K562 (cell line): ENCODE measurements around the gene TFDP3. TPM values are rescaled to one million over a fixed set of nuclear protein-coding genes. Genes with fewer than 3 reads are reported as not detected.

ENCODE experiments used
- FUS ChIP-seq: fragments of 200-400 bp; formaldehyde crosslinking; optimal IDR thresholded peaks from 2 replicates; pipeline ENCODE3; 2017; ENCODE audit warnings: low read depth, low read length
- POLR3G ChIP-seq: IDR thresholded peaks from 2 replicates; pipeline ENCODE4 v1.6.1; 2011; ENCODE audit not compliant: insufficient read length, insufficient replicate concordance; ENCODE audit errors: extremely low read depth
- TEAD1 ChIP-seq, 2 experiments: fragments of 450-650 bp in 1 of 2; sonication (generic) in 1 of 2; formaldehyde crosslinking; IDR thresholded peaks; 2 replicates each; pipeline versions ENCODE4 v1.4.0 to v1.8.0; 2020 to 2022; ENCODE audit warnings: mild to moderate bottlenecking in 2 of 2, missing genetic modification reagents in 1 of 2
- ZZZ3 ChIP-seq: fragments of 450-650 bp; IDR thresholded peaks from 2 replicates; pipeline ENCODE4 v1.6.1; 2016; ENCODE audit warnings: antibody characterized with exemption, mild to moderate bottlenecking, moderate library complexity
- polyA plus RNA-seq, 8 experiments: library from polyadenylated mRNA; depleted of rRNA in 4 of 8; stranded (reverse) in 5 of 8; unstranded in 3 of 8; fragments of >200 nt; fragmentation: Nextera tagmentation in 2 of 8; fragmentation: Illumina TruSeq in 1 of 8; extraction: Ambion mirVana in 2 of 8; extraction: Trizol in 1 of 8; gene quantifications; 2 replicates each; pipeline versions ENCODE4 v1.2.1 to v1.2.3, GENCODE V29; 2011 to 2014; ENCODE audit warnings: inconsistent platforms in 1 of 8, missing spikeins in 1 of 8
- total RNA-seq, 7 experiments: library from RNA; depleted of rRNA in 6 of 7; stranded (reverse); fragments of >200 nt in 6 of 7; fragmentation: Illumina TruSeq in 2 of 7; extraction: Trizol in 2 of 7; gene quantifications; 2 replicates each; pipeline versions ENCODE4 v1.2.1 to v1.2.3, GENCODE V29; 2011 to 2021; ENCODE audit warnings: low replicate concordance in 1 of 7
- TF ChIP-seq, protein P1 (sequence below): fragments of 450-650 bp; IDR thresholded peaks from 2 replicates; pipeline ENCODE4 v1.6.1; 2016; ENCODE audit warnings: mild to moderate bottlenecking, moderate library complexity
- TF ChIP-seq, protein P2 (sequence below): fragments of 450-650 bp; IDR thresholded peaks from 2 replicates; pipeline ENCODE4 v1.6.1; 2016

The TFDP3 gene
- total and polyA plus RNA-seq, 9 of the 15 experiments (the other 6 are each of a cell fraction or from before 2014, with no cell fraction given) = 0.09 to 0.25 (median 0.12) TPM; not detected in 5

DNA sequence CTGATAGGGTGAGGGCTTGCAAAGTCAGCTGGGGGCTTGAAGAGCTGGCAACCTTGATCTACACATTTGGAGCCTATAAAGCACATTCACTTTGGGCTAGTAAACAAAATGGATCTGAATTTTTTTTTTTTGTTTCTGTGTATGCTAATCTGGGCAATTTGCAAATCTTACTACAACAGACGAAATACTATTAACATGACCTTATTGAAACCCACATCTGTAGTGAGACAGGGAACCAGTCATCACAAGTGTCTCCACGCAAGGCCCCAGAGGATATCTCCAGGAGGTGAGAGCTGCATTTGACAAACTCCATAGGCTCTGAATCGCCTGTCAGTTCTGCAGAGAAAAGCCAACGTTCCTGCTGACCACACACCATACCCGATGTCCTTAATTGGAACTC is 33.0 kb upstream of the TFDP3 start (continued):
- TF ChIP-seq, protein P1, sequence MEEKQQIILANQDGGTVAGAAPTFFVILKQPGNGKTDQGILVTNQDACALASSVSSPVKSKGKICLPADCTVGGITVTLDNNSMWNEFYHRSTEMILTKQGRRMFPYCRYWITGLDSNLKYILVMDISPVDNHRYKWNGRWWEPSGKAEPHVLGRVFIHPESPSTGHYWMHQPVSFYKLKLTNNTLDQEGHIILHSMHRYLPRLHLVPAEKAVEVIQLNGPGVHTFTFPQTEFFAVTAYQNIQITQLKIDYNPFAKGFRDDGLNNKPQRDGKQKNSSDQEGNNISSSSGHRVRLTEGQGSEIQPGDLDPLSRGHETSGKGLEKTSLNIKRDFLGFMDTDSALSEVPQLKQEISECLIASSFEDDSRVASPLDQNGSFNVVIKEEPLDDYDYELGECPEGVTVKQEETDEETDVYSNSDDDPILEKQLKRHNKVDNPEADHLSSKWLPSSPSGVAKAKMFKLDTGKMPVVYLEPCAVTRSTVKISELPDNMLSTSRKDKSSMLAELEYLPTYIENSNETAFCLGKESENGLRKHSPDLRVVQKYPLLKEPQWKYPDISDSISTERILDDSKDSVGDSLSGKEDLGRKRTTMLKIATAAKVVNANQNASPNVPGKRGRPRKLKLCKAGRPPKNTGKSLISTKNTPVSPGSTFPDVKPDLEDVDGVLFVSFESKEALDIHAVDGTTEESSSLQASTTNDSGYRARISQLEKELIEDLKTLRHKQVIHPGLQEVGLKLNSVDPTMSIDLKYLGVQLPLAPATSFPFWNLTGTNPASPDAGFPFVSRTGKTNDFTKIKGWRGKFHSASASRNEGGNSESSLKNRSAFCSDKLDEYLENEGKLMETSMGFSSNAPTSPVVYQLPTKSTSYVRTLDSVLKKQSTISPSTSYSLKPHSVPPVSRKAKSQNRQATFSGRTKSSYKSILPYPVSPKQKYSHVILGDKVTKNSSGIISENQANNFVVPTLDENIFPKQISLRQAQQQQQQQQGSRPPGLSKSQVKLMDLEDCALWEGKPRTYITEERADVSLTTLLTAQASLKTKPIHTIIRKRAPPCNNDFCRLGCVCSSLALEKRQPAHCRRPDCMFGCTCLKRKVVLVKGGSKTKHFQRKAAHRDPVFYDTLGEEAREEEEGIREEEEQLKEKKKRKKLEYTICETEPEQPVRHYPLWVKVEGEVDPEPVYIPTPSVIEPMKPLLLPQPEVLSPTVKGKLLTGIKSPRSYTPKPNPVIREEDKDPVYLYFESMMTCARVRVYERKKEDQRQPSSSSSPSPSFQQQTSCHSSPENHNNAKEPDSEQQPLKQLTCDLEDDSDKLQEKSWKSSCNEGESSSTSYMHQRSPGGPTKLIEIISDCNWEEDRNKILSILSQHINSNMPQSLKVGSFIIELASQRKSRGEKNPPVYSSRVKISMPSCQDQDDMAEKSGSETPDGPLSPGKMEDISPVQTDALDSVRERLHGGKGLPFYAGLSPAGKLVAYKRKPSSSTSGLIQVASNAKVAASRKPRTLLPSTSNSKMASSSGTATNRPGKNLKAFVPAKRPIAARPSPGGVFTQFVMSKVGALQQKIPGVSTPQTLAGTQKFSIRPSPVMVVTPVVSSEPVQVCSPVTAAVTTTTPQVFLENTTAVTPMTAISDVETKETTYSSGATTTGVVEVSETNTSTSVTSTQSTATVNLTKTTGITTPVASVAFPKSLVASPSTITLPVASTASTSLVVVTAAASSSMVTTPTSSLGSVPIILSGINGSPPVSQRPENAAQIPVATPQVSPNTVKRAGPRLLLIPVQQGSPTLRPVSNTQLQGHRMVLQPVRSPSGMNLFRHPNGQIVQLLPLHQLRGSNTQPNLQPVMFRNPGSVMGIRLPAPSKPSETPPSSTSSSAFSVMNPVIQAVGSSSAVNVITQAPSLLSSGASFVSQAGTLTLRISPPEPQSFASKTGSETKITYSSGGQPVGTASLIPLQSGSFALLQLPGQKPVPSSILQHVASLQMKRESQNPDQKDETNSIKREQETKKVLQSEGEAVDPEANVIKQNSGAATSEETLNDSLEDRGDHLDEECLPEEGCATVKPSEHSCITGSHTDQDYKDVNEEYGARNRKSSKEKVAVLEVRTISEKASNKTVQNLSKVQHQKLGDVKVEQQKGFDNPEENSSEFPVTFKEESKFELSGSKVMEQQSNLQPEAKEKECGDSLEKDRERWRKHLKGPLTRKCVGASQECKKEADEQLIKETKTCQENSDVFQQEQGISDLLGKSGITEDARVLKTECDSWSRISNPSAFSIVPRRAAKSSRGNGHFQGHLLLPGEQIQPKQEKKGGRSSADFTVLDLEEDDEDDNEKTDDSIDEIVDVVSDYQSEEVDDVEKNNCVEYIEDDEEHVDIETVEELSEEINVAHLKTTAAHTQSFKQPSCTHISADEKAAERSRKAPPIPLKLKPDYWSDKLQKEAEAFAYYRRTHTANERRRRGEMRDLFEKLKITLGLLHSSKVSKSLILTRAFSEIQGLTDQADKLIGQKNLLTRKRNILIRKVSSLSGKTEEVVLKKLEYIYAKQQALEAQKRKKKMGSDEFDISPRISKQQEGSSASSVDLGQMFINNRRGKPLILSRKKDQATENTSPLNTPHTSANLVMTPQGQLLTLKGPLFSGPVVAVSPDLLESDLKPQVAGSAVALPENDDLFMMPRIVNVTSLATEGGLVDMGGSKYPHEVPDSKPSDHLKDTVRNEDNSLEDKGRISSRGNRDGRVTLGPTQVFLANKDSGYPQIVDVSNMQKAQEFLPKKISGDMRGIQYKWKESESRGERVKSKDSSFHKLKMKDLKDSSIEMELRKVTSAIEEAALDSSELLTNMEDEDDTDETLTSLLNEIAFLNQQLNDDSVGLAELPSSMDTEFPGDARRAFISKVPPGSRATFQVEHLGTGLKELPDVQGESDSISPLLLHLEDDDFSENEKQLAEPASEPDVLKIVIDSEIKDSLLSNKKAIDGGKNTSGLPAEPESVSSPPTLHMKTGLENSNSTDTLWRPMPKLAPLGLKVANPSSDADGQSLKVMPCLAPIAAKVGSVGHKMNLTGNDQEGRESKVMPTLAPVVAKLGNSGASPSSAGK = no peak
- TF ChIP-seq TEAD1 (CRISPR knock-in tag; IDR thresholded peaks at IDR 0.05) = no peak
- TF ChIP-seq, protein P2, sequence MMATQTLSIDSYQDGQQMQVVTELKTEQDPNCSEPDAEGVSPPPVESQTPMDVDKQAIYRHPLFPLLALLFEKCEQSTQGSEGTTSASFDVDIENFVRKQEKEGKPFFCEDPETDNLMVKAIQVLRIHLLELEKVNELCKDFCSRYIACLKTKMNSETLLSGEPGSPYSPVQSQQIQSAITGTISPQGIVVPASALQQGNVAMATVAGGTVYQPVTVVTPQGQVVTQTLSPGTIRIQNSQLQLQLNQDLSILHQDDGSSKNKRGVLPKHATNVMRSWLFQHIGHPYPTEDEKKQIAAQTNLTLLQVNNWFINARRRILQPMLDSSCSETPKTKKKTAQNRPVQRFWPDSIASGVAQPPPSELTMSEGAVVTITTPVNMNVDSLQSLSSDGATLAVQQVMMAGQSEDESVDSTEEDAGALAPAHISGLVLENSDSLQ = no peak
- TF ChIP-seq POLR3G = no peak
- TF ChIP-seq FUS = no peak
- no peak for TF ChIP-seq ZZZ3
